ENCODE measurements around the gene UCN.

DNA sequence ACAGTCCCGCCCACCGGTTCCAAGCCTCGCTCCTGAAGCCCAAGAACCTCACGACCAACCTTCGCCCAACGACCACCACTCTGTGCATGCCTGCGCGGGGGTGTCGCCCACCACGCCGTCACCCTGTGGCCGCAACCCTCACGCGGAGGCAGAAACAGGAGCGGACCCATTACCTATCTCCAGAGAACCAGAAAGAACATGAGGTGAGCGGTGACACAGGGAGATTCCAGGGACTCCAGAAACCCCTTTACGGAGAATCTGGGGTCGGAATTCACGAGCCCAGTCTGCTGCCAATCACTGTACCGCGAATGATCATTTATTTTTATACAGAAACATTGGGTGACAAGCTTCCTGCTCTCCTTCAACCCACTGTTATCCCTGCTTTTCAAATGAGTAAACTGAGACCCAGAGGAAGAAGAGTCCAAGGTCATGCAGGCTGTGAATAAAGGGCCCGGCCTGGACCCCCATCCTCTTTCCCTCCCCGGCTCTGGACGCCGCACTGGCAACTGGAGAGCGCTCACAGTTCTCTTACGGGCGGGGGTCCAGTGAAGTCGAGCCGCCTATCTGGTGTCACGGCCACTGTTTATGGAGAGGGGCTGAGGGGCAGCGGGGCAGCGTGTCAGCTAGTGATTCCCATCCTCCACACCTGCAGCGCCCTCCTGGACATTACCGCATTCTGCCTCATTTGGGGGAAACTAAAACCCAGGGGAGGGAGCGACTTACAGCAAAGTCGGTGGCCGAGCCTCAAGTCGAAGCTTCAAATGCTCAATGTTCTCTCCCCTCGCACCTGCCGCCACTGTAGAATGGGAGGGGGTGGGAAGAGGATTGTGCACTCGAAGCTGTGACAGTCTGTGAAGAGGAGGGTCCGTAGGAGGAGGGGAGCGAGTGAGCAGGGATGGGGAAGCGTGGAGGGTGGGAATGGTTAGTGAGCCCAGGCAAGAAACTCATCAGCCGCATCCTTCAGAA, 44.7 kb downstream of the UCN start:
- TF ChIP-seq, protein P1, sequence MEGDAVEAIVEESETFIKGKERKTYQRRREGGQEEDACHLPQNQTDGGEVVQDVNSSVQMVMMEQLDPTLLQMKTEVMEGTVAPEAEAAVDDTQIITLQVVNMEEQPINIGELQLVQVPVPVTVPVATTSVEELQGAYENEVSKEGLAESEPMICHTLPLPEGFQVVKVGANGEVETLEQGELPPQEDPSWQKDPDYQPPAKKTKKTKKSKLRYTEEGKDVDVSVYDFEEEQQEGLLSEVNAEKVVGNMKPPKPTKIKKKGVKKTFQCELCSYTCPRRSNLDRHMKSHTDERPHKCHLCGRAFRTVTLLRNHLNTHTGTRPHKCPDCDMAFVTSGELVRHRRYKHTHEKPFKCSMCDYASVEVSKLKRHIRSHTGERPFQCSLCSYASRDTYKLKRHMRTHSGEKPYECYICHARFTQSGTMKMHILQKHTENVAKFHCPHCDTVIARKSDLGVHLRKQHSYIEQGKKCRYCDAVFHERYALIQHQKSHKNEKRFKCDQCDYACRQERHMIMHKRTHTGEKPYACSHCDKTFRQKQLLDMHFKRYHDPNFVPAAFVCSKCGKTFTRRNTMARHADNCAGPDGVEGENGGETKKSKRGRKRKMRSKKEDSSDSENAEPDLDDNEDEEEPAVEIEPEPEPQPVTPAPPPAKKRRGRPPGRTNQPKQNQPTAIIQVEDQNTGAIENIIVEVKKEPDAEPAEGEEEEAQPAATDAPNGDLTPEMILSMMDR (IDR thresholded peaks at IDR 0.05; ENCODE audit: low read length), result no peak
- no peak for TF ChIP-seq EZH2phosphoT487 (IDR thresholded peaks at IDR 0.05; ENCODE audit: low read length)

All from MM.1S (cell line).